Activated CD8-positive, alpha-beta T cell treated with anti-CD3 and anti-CD28 coated beads for 36 hours (primary cell): ENCODE measurements around the gene XXYLT1. TPM values are rescaled to one million over a fixed set of nuclear protein-coding genes. Genes with fewer than 3 reads are reported as not detected.

Experiments
- ATAC-seq: fragments of 200-7000 bp; cut with Tn5 transposase; one replicate; pipeline ENCODE4 v1.10.0; 2021; ENCODE audit warnings: mild to moderate bottlenecking, moderate library complexity
- CTCF ChIA-PET: fragments of 350-600 bp; sonication (Branson Sonifier 250); formaldehyde crosslinking; loops from one replicate; lab custom pipeline; 2021; ENCODE audit warnings: antibody characterized with exemption; lab: Charles Lee
- POLR2A ChIA-PET: fragments of 350-600 bp; sonication (Branson Sonifier 250); formaldehyde crosslinking; loops from one replicate; lab custom pipeline; 2021; ENCODE audit warnings: antibody characterized with exemption; lab: Charles Lee
- DNase-seq: peaks from one replicate; pipeline ENCODE4 v3.0.0-alpha.2; 2020
- H3K27ac Mint-ChIP-seq: one replicate; pipeline ENCODE4 v1.8.0; 2021; ENCODE audit warnings: mild to moderate bottlenecking, mixed read lengths
- H3K27me3 Mint-ChIP-seq: one replicate; pipeline ENCODE4 v1.8.0; 2021; ENCODE audit warnings: mixed read lengths
- H3K36me3 Mint-ChIP-seq: one replicate; pipeline ENCODE4 v1.8.0; 2021; ENCODE audit warnings: low read depth, mixed read lengths
- H3K4me1 Mint-ChIP-seq: one replicate; pipeline ENCODE4 v1.8.0; 2021; ENCODE audit warnings: low read depth, mixed read lengths
- H3K4me3 Mint-ChIP-seq: one replicate; pipeline ENCODE4 v1.8.0; 2021; ENCODE audit warnings: mild to moderate bottlenecking, moderate library complexity, mixed read lengths
- H3K9me3 Mint-ChIP-seq: one replicate; pipeline ENCODE4 v1.8.0; 2021; ENCODE audit warnings: mixed read lengths
- intact Hi-C: fragments of 100-400 bp; cut with micrococcal nuclease; formaldehyde crosslinking; loops from one replicate; pipeline ENCODE4 v1.10.0; 2022
- total RNA-seq, 2 experiments: library from RNA; stranded (reverse); gene quantifications; one replicate each; pipeline ENCODE4 v1.2.3, GENCODE V29; 2021
- TF ChIP-seq, protein P1 (sequence below): fragments of 200-600 bp; IDR thresholded peaks from one replicate; pipeline ENCODE4 v1.8.0; 2022; ENCODE audit warnings: antibody characterized with exemption, mild to moderate bottlenecking

The XXYLT1 gene
- total RNA-seq, 2 experiments from 2014 or later: 8.4 to 9.6 TPM

DNA sequence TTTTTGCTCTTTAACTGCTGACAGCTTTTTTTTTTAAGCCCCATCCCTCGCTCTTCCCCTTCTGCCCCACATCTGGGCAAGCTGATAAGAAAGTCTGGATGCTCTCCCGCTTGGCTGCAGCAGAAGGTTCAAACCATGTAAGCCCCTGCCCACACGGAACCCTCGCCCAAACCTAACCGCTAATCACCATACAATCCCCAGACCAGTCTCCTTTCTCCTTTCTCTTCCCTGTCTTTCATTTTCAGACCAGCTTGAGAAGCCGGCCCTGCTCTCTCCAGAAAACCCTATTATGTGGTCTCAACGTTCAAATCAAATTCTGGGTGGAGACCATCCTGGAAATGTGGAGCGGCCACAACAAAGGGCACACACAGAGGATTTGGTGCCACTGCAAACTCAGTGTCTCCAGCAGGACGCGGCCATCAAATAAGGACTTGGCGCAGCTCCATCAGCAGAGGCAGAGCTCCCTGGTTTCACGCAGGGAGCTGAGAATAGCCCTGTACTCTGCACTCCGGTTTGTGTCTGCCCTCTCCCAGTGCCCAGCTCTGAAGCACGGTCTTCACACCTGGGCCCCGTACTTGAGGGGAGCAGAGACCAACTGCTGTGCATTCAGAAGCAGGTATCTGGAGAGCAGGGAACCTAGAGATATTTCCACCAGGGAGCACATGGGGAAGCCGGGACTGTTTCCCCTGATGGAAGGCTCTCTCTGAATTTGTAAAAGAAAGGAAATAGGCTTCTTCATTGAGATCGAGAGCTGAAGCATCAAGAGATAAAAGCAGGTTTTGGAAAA, 92.6 kb downstream of the XXYLT1 start:
- CTCF ChIA-PET: no interaction called here
- Mint-ChIP-seq H3K36me3 (peaks cover 9% of the 10 kb centered on the region), H3K27me3 (no peaks in the 10 kb centered on the region), H3K4me3 (no peak overlapping the region), H3K27ac (no peak overlapping the region), H3K4me1 (peaks cover 17% of the 10 kb centered on the region), H3K9me3 (no peaks in the 10 kb centered on the region)
- TF ChIP-seq, protein P1, sequence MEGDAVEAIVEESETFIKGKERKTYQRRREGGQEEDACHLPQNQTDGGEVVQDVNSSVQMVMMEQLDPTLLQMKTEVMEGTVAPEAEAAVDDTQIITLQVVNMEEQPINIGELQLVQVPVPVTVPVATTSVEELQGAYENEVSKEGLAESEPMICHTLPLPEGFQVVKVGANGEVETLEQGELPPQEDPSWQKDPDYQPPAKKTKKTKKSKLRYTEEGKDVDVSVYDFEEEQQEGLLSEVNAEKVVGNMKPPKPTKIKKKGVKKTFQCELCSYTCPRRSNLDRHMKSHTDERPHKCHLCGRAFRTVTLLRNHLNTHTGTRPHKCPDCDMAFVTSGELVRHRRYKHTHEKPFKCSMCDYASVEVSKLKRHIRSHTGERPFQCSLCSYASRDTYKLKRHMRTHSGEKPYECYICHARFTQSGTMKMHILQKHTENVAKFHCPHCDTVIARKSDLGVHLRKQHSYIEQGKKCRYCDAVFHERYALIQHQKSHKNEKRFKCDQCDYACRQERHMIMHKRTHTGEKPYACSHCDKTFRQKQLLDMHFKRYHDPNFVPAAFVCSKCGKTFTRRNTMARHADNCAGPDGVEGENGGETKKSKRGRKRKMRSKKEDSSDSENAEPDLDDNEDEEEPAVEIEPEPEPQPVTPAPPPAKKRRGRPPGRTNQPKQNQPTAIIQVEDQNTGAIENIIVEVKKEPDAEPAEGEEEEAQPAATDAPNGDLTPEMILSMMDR: no peak
- intact Hi-C loops: no loop called here
- POLR2A ChIA-PET: no interaction called here
- DNase-seq (no peak), ATAC-seq (no peak)

DNA sequence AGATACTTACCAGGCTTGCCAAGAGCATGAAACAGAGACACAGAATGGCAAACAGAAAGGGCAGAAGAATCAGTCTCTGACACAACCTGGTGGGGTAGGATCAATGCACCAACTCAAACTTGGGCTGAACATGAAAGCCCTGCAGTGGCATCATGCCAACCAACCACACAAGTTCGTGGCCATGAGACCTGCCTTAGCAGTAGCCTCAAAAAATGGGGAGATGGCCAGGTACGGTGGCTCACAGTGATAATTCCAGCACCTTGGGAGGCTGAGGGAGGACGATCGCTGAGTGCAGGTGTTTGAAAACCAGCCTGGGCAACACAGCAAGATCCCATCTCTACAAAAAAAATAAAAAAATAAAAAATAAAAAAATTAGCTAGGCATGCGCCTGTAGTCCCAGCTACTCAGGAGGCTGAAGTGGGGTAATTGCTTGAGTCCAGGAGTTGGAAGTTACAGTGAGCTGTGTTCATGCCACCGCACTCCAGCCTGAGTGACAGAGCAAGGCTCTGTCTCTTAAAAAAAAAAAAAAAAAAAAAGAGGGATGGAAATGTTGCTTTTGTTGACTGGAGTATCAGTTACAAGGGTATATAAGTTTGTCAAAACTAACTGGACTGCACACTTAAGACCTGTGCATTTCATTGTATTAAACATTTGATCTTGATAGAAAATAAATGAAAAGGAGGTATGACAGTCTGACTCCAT, 93.4 kb downstream of the XXYLT1 start:
- no peaks in the 10 kb centered on the region for H3K27me3 Mint-ChIP-seq
- intact Hi-C loops: no loop called here
- ATAC-seq (no peak), DNase-seq (no peak)
- H3K4me1 Mint-ChIP-seq: peaks cover 10% of the 10 kb centered on the region
- ChIA-PET CTCF (no interaction called here), POLR2A (no interaction called here)
- TF ChIP-seq, protein P1: no peak
- H3K9me3 Mint-ChIP-seq: no peaks in the 10 kb centered on the region
- peaks cover 7% of the 10 kb centered on the region for H3K36me3 Mint-ChIP-seq
- H3K27ac Mint-ChIP-seq: no peak overlapping the region
- no peak overlapping the region for H3K4me3 Mint-ChIP-seq

DNA sequence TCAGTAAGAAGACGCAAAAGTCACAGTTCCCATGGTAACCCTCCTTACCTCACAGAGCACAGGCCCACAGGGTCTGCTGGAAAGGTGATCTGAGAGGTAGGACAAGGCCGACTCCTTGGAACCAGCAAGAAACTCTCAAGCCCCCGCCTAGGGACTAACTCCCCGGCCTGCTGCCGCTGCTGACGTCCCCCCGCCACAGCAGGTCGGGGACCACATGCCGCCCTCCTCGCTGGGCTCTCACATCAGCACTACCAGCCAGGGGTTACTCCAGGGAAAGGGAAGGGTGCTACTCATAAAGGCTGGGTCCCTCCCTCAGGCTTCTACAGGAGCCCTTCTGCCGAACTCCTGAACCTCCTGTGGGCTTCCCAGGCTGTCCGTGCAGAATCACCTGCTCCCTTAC, 94.2 kb downstream of the XXYLT1 start:
- intact Hi-C loops: no loop called here
- H3K27me3 Mint-ChIP-seq: no peaks in the 10 kb centered on the region
- peaks cover 7% of the 10 kb centered on the region for H3K36me3 Mint-ChIP-seq
- ChIA-PET CTCF (no interaction called here), POLR2A (no interaction called here)
- H3K9me3 Mint-ChIP-seq: no peaks in the 10 kb centered on the region
- no peak for DNase-seq
- TF ChIP-seq, protein P1: no peak
- H3K4me3 Mint-ChIP-seq: no peak overlapping the region
- no peak for ATAC-seq
- H3K4me1 Mint-ChIP-seq: peaks cover 2% of the 10 kb centered on the region
- H3K27ac Mint-ChIP-seq: no peak overlapping the region

GRCh38 chr3:195175476-195176337, 95.3 kb downstream of the XXYLT1 start:
- Mint-ChIP-seq H3K27ac (no peak overlapping the region), H3K36me3 (peaks cover 7% of the 10 kb centered on the region), H3K4me3 (no peak overlapping the region), H3K4me1 (peaks cover 2% of the 10 kb centered on the region), H3K27me3 (no peaks in the 10 kb centered on the region), H3K9me3 (no peaks in the 10 kb centered on the region)
- intact Hi-C loops: no loop called here
- ChIA-PET POLR2A (interaction anchor here (0.7 kb wide), 1 partner anchor 147 kb away, joined by 3 read pairs; no protein-coding TSS in a partner anchor), CTCF (no interaction called here)
- TF ChIP-seq, protein P1: no peak
- DNase-seq (no peak), ATAC-seq (no peak)
